Left lung (tissue), 10 donors: ENCODE measurements around the gene SPINK4. TPM values are rescaled to one million over a fixed set of nuclear protein-coding genes. Genes with fewer than 3 reads are reported as not detected.

ENCODE experiments used
- ATAC-seq: fragments of 200-7000 bp; cut with Tn5 transposase; one replicate; pipeline ENCODE4 v1.9.1; 2020; ENCODE audit warnings: moderate library complexity
- DNase-seq, 4 donors: peaks; one replicate each; pipeline ENCODE4 v3.0.0-alpha.2; 2013 to 2020
- H3K27ac ChIP-seq, 2 donors: fragments of 200-600 bp; sonication (generic) in 1 of 2; one replicate each; pipeline versions ENCODE4 v1.5.0 to v1.8.0; 2020 to 2021
- H3K27me3 ChIP-seq, 2 donors: fragments of 200-600 bp; sonication (generic) in 1 of 2; one replicate each; pipeline versions ENCODE4 v1.5.0 to v1.8.0; 2020 to 2021
- H3K36me3 ChIP-seq, 2 donors: fragments of 200-600 bp; sonication (generic) in 1 of 2; one replicate each; pipeline versions ENCODE4 v1.5.0 to v1.8.0; 2020 to 2021
- H3K4me1 ChIP-seq, 2 donors: fragments of 200-600 bp; one replicate each; pipeline ENCODE4 v1.8.0; 2021
- H3K4me3 ChIP-seq, 2 donors: fragments of 200-600 bp; sonication (generic) in 1 of 2; one replicate each; pipeline versions ENCODE4 v1.5.0 to v1.8.0; 2020 to 2021; ENCODE audit warnings: mild to moderate bottlenecking in 1 of 2
- H3K9me3 ChIP-seq, 2 donors: fragments of 200-600 bp; sonication (generic) in 1 of 2; one replicate each; pipeline versions ENCODE4 v1.5.0 to v1.8.0; 2020 to 2021
- intact Hi-C, 2 donors: fragments of 100-400 bp; cut with DNase I; formaldehyde crosslinking; loops; one replicate each; pipeline versions ENCODE4 v1.11.2 to v1.14.2; 2022
- polyA plus RNA-seq, 6 donors: library from polyadenylated mRNA; unstranded; fragments of 120-200 nt; gene quantifications; one replicate each; pipeline ENCODE4 v1.2.1, GENCODE V29; 2013; ENCODE audit not compliant: insufficient read length in 6 of 6
- total RNA-seq, 2 donors: library from RNA; stranded (reverse); fragmentation: NEBNext Ultra II Directional; extraction: Animal tissue kit (Norgen Biotek cat#: 25700); gene quantifications; one replicate each; pipeline ENCODE4 v1.2.1, GENCODE V29; 2021
- TF ChIP-seq, protein P1 (sequence below), 2 donors: fragments of 200-600 bp; sonication (generic) in 1 of 2; IDR thresholded peaks; one replicate each; pipeline versions ENCODE4 v1.5.0 to v1.8.0; 2021; ENCODE audit warnings: antibody characterized with exemption in 2 of 2
- donor health status: DM: no; HTN: yes; CAD: no.
- donor health status: DM: no; HTN: no; CAD: no.

Gene SPINK4
- total and polyA plus RNA-seq, 8 donors = not detected

DNA sequence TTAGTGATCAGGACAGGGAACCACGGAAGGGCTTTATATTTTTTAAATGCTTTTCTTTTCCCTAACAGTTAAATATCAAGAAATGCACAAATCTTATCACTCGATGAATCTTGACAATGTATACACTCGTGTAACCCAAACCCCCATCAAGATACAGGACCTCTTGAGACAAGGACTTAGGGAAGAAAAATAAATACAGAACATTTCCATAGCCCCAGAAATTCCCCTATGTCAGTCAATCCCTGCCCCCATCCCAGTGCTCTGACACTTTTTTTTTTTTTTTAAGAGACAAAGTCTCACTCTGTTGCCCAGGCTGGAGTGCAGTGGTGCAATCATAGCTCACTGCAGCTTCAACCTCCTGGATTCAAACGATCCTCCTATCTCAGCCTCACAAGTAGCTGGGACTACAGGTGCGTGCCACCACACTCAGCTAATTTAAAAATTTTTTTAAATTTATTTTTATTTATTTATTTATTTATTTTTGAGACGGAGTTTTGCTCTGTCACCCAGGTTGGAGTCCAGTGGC, 2.7 kb downstream of the SPINK4 start:
- TF ChIP-seq, protein P1, sequence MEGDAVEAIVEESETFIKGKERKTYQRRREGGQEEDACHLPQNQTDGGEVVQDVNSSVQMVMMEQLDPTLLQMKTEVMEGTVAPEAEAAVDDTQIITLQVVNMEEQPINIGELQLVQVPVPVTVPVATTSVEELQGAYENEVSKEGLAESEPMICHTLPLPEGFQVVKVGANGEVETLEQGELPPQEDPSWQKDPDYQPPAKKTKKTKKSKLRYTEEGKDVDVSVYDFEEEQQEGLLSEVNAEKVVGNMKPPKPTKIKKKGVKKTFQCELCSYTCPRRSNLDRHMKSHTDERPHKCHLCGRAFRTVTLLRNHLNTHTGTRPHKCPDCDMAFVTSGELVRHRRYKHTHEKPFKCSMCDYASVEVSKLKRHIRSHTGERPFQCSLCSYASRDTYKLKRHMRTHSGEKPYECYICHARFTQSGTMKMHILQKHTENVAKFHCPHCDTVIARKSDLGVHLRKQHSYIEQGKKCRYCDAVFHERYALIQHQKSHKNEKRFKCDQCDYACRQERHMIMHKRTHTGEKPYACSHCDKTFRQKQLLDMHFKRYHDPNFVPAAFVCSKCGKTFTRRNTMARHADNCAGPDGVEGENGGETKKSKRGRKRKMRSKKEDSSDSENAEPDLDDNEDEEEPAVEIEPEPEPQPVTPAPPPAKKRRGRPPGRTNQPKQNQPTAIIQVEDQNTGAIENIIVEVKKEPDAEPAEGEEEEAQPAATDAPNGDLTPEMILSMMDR (IDR thresholded peaks at IDR 0.05) = no peak
- Histone ChIP-seq H3K27me3 (no peaks in the 10 kb centered on the region), H3K9me3 (no peaks in the 10 kb centered on the region), H3K36me3 (no peaks in the 10 kb centered on the region), H3K4me3 (no peak overlapping the region), H3K27ac (no peak overlapping the region), H3K4me1 (no peaks in the 10 kb centered on the region)
- peak; percentile 67 for ATAC-seq
- DNase-seq = no peak
- intact Hi-C loops = no loop called here

GRCh38 chr9:33244137-33244784, 4.3 kb downstream of the SPINK4 start:
- H3K4me3 ChIP-seq = no peak overlapping the region
- no peaks in the 10 kb centered on the region for H3K4me1 ChIP-seq
- H3K27ac ChIP-seq = no peak overlapping the region
- TF ChIP-seq, protein P1 (IDR thresholded peaks at IDR 0.05) = no peak
- peaks cover 0 to 10% of the 10 kb centered on the region in 2 donors for H3K36me3 ChIP-seq
- no peaks in the 10 kb centered on the region for H3K9me3 ChIP-seq
- no peaks in the 10 kb centered on the region for H3K27me3 ChIP-seq
- no peak for DNase-seq
- intact Hi-C loops = no loop called here
- ATAC-seq = no peak

DNA sequence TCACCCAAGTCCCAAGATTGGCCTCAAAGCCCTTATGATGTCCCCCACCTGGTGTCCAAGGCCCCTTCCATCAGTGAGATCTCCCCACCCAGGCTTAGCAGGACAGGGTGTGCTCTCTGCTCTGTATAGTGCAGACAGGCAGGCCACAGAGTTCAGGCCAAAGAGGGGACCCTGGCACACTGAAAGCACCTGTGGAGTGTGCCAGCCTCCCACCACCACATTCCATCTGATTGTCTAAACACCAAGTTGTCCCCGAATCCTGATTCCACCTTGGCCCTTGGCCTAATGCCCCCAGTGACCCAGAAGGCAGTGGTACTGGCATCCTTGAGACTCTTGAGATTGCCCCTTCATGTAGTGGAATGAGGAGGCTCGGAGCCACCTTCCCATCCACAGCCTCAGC, 5.4 kb downstream of the SPINK4 start:
- DNase-seq (no peak), ATAC-seq (no peak)
- intact Hi-C loops = no loop called here
- Histone ChIP-seq H3K27ac (no peak overlapping the region), H3K9me3 (no peaks in the 10 kb centered on the region), H3K36me3 (peaks cover 0 to 13% of the 10 kb centered on the region in 2 donors), H3K4me1 (no peaks in the 10 kb centered on the region), H3K4me3 (no peak overlapping the region), H3K27me3 (no peaks in the 10 kb centered on the region)
- TF ChIP-seq, protein P1 (IDR thresholded peaks at IDR 0.05) = no peak

- no peaks in the 10 kb centered on the region for H3K4me1 ChIP-seq
- intact Hi-C loops = no loop called here
- no peak overlapping the region for H3K27ac ChIP-seq
- DNase-seq (no peak), ATAC-seq (no peak)
- TF ChIP-seq, protein P1 (IDR thresholded peaks at IDR 0.05) = no peak
- H3K27me3 ChIP-seq = no peaks in the 10 kb centered on the region
- no peaks in the 10 kb centered on the region for H3K9me3 ChIP-seq
- no peak overlapping the region for H3K4me3 ChIP-seq
- peaks cover 0 to 22% of the 10 kb centered on the region in 2 donors for H3K36me3 ChIP-seq
These were observed 6.4 kb downstream of the SPINK4 start for GRCh38 chr9:33246269-33246860.

- Histone ChIP-seq H3K9me3 (no peaks in the 10 kb centered on the region), H3K36me3 (peaks cover 0 to 42% of the 10 kb centered on the region in 2 donors), H3K27ac (no peak overlapping the region), H3K4me1 (no peaks in the 10 kb centered on the region), H3K27me3 (no peaks in the 10 kb centered on the region), H3K4me3 (no peak overlapping the region)
- DNase-seq (no peak), ATAC-seq (no peak)
- intact Hi-C loops = no loop called here
- TF ChIP-seq, protein P1 (IDR thresholded peaks at IDR 0.05) = no peak
These were observed 8.6 kb downstream of the SPINK4 start for GRCh38 chr9:33248606-33249005.
